Endothelial cell of umbilical vein (primary cell): Measurements from ENCODE around the gene TMEM208.

ENCODE experiments used
- EZH2 ChIP-seq: IDR thresholded peaks from 2 replicates; pipeline ENCODE4 v1.6.1; 2012; ENCODE audit warnings: borderline replicate concordance, low read depth, mild to moderate bottlenecking, moderate library complexity, low read length, inconsistent platforms; ENCODE audit not compliant: severe bottlenecking
- FOS ChIP-seq: IDR thresholded peaks from 2 replicates; pipeline ENCODE4 v1.6.1; 2011; ENCODE audit warnings: mild to moderate bottlenecking, low read length, moderate library complexity, borderline replicate concordance; ENCODE audit not compliant: insufficient read depth
- GATA2 ChIP-seq: IDR thresholded peaks from 2 replicates; pipeline ENCODE4 v1.7.0; 2011; ENCODE audit warnings: low read depth, mild to moderate bottlenecking, moderate library complexity, mixed read lengths, low read length; ENCODE audit not compliant: insufficient read length, insufficient read depth
- JUN ChIP-seq: IDR thresholded peaks from 2 replicates; pipeline ENCODE4 v1.6.1; 2011; ENCODE audit warnings: borderline replicate concordance, low read depth; ENCODE audit not compliant: insufficient read length, insufficient read depth
- POLR2A ChIP-seq: IDR thresholded peaks from 2 replicates; pipeline ENCODE4 v1.6.1; 2012; ENCODE audit warnings: low read depth, mild to moderate bottlenecking, control low read depth, low read length
- POLR2AphosphoS5 ChIP-seq: IDR thresholded peaks from 2 replicates; pipeline ENCODE4 v1.6.1; 2012; ENCODE audit warnings: low read depth, mild to moderate bottlenecking, control low read depth, low read length, moderate library complexity; ENCODE audit not compliant: insufficient read depth
- TF ChIP-seq, protein P1 (sequence below), 2 donors: IDR thresholded peaks; 1 replicate in 1 of 2; 2 replicates in 1 of 2; pipeline ENCODE4 v1.5.1; 2011; ENCODE audit warnings: low read length in 2 of 2, mild to moderate bottlenecking in 2 of 2, moderate library complexity in 2 of 2, control low read depth in 1 of 2, inconsistent platforms in 1 of 2, low read depth in 1 of 2; ENCODE audit not compliant: insufficient read depth in 1 of 2; ENCODE audit errors: extremely low read depth in 1 of 2
- TF ChIP-seq, protein P2 (sequence below): IDR thresholded peaks from 2 replicates; pipeline ENCODE4 v1.6.1; 2011; ENCODE audit not compliant: insufficient read depth, insufficient read length

DNA sequence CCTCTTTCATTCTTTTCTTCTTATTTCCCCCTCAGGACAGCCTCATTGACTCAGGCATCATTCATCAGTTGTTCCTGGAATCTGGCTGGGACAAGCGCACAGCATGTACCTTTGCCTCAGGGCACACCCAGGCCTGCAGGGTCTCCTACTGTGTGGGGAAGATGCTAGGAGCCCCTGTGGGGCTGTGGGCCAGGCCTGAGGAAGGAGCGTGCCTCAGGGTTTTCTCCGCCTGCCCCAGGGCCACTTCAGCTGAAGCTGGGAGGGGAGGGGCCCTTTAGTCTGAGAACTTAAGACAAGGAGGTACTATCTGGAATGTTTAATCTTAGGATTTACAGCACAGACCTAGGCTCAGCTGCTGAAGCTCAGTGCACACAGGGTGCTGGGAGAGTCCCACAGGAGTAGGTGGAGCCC is 20.1 kb upstream of the TMEM208 start:
- TF ChIP-seq, protein P1, sequence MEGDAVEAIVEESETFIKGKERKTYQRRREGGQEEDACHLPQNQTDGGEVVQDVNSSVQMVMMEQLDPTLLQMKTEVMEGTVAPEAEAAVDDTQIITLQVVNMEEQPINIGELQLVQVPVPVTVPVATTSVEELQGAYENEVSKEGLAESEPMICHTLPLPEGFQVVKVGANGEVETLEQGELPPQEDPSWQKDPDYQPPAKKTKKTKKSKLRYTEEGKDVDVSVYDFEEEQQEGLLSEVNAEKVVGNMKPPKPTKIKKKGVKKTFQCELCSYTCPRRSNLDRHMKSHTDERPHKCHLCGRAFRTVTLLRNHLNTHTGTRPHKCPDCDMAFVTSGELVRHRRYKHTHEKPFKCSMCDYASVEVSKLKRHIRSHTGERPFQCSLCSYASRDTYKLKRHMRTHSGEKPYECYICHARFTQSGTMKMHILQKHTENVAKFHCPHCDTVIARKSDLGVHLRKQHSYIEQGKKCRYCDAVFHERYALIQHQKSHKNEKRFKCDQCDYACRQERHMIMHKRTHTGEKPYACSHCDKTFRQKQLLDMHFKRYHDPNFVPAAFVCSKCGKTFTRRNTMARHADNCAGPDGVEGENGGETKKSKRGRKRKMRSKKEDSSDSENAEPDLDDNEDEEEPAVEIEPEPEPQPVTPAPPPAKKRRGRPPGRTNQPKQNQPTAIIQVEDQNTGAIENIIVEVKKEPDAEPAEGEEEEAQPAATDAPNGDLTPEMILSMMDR (IDR thresholded peaks at IDR 0.05; ENCODE audit: extremely low read depth in 1 of 2, insufficient read depth in 1 of 2, low read depth in 1 of 2, low read length in 2 of 2), result no peak
- no peak for TF ChIP-seq EZH2
- TF ChIP-seq POLR2A, result no peak
- TF ChIP-seq POLR2AphosphoS5, result no peak
- TF ChIP-seq GATA2, result no peak
- TF ChIP-seq FOS, result no peak
- TF ChIP-seq, protein P2, sequence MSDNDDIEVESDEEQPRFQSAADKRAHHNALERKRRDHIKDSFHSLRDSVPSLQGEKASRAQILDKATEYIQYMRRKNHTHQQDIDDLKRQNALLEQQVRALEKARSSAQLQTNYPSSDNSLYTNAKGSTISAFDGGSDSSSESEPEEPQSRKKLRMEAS, result no peak
- no peak for TF ChIP-seq JUN
